Melanocyte of skin (primary cell): ENCODE data around the gene ITGA2B. TPM values are rescaled to one million over a fixed set of nuclear protein-coding genes. Genes with fewer than 3 reads are reported as not detected.

Experiments used
- small RNA-seq, 2 donors: library from RNA; depleted of rRNA; stranded (forward); fragments of <200 nt; gene quantifications; one replicate each; pipeline ENCODE3, GENCODE V24; 2012
- total RNA-seq, 2 donors: library from RNA; depleted of rRNA; stranded (reverse); fragments of >200 nt; gene quantifications; 2 replicates each; pipeline ENCODE4 v1.2.3, GENCODE V29; 2012

The ITGA2B gene
- total RNA-seq: under 1 TPM; 0.33 to 0.34 TPM

GRCh38 chr17:44389281-44389680 lies at the start of gene ITGA2B:
TSS of gene ITGA2B (minus strand) at chr17:44389649. CDS start at chr17:44389473, 176 bp downstream.

GRCh38 chr17:44363613-44364159 lies 25.8 kb downstream of the ITGA2B start, which contains the start of gene FAM171A2:
TSS of gene FAM171A2 (minus strand) at chr17:44363853. CDS start at chr17:44363714, 139 bp downstream.

DNA sequence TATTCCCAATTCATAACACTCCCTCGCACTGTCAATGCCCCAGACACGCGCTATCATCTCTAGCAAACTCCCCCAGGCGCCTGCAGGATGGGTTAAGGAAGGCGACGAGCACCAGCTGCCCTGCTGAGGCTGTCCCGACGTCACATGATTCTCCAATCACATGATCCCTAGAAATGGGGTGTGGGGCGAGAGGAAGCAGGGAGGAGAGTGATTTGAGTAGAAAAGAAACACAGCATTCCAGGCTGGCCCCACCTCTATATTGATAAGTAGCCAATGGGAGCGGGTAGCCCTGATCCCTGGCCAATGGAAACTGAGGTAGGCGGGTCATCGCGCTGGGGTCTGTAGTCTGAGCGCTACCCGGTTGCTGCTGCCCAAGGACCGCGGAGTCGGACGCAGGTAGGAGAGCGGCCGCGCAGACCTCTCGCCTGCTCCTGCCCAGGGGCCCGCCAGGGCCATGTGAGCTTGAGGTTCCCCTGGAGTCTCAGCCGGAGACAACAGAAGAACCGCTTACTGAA lies 44.5 kb downstream of the ITGA2B start, which contains the start of gene GRN:
TSS of gene GRN (plus strand) at position 364 of the 515 bp plus-strand sequence. CDS start 3,863 bp downstream, outside the sequence.

GRCh38 chr17:44324571-44325275 lies 64.7 kb downstream of the ITGA2B start, which contains the start of gene SLC25A39:
TSS of gene SLC25A39 (minus strand) at chr17:44324823. CDS start at chr17:44323562, 1,261 bp downstream.

Small RNA genes within 50 kb of the gene (small RNA-seq; reads per million reads assigned to genes)
- gene RN7SL258P: 0 reads per million in 2 donors

Other genes with a start within 250 kb of the ITGA2B start
- 1 to 10 TPM; 4.8 to 7.0 TPM for gene HROB, start 247.7 kb downstream of the ITGA2B start, total RNA-seq
- gene ASB16, start 218.9 kb downstream of the ITGA2B start, total RNA-seq: not detected
- 10 to 100 TPM; 20.6 to 23.0 TPM for gene TMUB2, start 202.7 kb downstream of the ITGA2B start, total RNA-seq
- 10 to 100 TPM; 26.8 to 30.0 TPM for gene ATXN7L3, start 189.8 kb downstream of the ITGA2B start, total RNA-seq
- 10 to 100 TPM; 27.5 to 34.0 TPM for gene UBTF, start 170.0 kb downstream of the ITGA2B start, total RNA-seq
- gene SLC4A1, start 121.5 kb downstream of the ITGA2B start, total RNA-seq: not detected
- under 1 TPM; 0.33 to 0.34 TPM for gene RUNDC3A, start 81.0 kb downstream of the ITGA2B start, total RNA-seq
- gene SLC25A39, start 64.8 kb downstream of the ITGA2B start, total RNA-seq: 10 to 100 TPM; 82.9 to 94.2 TPM
- gene GRN, start 44.3 kb downstream of the ITGA2B start, total RNA-seq: 100 to 1,000 TPM; 350 to 378 TPM
- 1 to 10 TPM; 2.1 to 2.7 TPM for gene FAM171A2, start 25.8 kb downstream of the ITGA2B start, total RNA-seq
- gene GPATCH8, start 113.8 kb upstream of the ITGA2B start, total RNA-seq: 10 to 100 TPM; 22.0 to 24.0 TPM
- gene FZD2, start 167.8 kb upstream of the ITGA2B start, total RNA-seq: 1 to 10 TPM; 2.8 to 3.3 TPM